ENCODE measurements around the gene SH3GL2.
A peak's percentile ranks its signal among the peaks of the same experiment; 100 is the strongest.
"Not testable (repeated sequence)": the region's sequence is repeated elsewhere in the genome, so short reads cannot be mapped to it uniquely, and the experiment has no call there.

SH3GL2 gene

GRCh38 chr9:17760250-17760649, 181.4 kb downstream of the SH3GL2 start:
- DNase-seq, result no peak

GRCh38 chr9:17761984-17762676, 183.3 kb downstream of the SH3GL2 start:
- DNase-seq, result no peak

GRCh38 chr9:17764306-17764705, 185.4 kb downstream of the SH3GL2 start:
- DNase-seq, result no peak

- not testable (repeated sequence) for DNase-seq
These were observed 186.3 kb downstream of the SH3GL2 start for GRCh38 chr9:17765131-17765530.

DNA sequence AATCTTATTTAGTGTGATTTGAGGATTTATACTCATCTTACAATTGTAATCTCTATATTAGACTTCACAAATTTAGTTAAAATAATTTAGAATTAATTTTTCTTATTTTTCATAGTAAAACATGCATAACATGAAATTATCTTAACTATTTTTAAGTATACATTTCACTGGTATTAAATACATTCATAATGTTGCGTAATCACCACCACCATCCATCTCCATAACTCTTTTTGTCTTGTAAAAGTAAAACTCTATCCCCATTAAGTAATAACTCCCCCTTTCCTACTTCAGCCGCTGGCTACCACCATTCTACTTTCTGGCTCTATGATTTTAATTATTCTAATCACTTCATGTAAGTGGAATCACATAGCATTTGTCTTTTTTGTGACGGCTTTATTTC, 193.4 kb downstream of the SH3GL2 start:
- no peak for DNase-seq

GRCh38 chr9:17775656-17776055, 196.8 kb downstream of the SH3GL2 start:
- DNase-seq, result no peak

DNA sequence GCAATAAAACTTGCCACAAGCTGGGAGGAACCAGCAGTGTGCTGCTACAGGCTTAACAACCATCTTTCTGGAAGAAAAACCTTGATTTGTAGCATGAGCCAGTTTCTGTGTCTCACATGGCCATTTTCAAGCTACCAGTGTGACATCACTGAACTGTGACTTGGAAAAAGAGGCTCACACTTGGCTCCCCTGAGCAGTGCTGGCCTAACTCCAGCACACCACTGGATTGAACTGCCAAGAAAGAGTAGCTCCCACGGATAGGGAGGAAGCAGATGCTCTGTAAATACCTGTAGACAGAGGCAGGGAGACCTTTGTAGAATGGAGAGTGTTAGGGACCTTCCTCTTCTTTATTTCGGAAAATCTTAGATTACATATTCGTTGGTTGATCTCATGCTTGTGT, 197.9 kb downstream of the SH3GL2 start:
- DNase-seq, result no peak

DNA sequence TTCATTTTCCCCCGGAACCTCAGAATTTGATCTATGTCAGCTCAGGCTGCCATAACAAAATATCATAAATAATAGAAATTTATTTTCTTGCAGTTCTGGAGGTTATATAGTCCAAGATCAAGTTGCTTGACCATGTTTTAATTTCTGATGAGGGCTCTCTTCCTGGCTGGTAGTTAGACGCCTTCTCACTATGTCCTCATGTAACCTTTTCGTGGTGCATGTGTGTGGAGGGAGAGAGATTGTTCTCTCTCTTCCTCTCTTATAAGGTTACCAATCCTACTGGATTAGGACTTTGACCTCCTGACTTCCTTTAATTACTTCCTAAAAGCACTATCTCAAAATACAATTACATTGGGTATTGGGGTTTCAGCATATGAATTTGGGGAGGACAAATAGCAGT, 198.6 kb downstream of the SH3GL2 start:
- DNase-seq, result no peak

DNA sequence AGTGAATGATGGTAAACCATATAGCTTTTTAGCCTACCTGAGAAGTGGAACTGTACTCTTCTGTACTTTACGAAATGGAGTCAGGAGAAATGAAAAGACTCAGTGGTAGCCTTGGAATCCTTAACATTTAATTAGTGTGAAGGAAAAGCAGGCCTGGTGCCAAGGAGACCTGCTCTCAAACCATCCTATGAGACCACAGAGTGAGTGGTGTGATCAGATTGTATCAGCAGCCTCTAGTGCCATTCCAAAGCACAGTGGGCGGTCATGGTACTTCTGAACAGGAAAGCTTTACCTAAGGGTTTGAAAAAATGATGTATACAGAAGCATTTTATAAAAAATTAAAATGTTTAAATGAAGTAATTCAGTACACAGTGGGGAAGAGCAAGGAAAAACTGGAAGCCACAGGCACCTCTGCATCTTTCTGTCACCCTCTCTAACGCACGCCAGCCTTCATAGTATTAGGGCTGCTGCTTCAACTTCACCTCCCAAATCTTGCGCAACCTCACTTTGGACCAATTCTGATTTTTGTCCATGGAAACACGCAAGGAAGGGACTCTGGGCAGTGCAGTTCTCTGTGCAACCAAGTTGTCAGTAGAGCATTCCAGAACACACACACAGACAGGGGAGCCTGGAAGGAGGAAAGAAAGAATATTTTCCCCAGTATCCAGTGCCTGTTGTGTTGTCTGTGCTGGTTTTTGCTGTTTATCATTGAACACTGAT, 203.7 kb downstream of the SH3GL2 start:
- DNase-seq, result no peak

DNA sequence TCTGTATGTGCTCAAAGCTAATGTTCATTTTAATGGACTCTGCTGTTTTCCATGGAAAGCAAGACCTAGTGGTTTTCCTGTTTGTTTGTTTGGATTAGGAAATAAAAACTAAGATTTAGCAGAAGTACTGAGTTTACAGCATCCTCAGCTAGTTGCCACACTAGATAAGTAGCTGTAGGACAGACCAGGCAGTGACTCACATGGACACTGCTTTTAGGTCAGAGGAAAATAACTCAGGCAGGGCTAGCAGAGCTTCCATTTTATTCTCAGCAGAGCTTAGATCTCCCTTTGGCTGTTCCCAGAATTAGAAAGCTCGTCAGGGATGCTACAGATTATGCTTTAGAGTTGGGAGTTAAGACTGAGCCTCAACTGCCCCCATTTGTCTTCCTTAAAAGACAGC, 204.4 kb downstream of the SH3GL2 start:
- DNase-seq, result no peak

GRCh38 chr9:17789316-17789715, 210.4 kb downstream of the SH3GL2 start:
- no peak for DNase-seq

DNA sequence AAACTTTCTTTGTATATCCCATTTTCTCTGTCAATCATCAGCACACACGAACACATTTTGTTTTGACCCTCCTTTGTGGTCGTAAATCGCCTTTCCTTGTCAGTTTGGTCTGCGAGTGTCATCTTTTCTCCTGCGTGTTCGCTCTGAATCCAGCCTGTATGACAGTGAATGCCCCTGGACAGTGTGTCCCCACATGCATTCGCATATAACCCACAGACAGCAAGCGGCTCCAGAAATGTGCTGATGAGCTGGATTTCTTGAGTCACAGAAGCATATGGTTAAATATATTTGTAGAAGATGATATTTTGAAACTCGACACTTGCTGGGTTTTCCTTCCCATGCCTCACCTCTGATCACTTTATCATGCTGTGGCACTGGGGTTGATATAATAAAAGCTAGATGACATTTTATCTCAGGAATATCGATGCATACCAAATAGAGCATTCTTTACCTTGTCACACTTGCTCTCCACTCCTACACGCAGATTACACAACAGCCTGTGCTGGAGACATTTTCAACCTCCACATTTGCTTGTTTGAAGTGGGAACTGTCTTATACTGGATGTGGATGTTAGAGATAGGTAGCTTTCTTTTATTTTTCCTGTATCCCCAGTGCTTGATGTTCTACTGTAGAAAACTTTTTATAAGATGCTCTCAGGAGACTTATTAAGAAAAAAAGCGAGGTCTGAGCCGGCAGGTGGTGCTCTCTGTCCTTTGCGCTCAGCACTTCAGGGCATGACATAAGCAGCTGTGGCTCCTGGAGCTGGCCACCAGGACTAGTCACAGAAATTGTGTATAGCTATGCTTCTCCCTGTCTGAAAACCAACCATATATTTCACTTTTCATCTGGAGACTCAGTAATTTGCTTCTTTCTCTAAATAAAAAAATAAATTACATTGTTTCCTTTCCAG, 215.1 kb downstream of the SH3GL2 start:
- DNase-seq, result no peak

- DNase-seq, result no peak
These were observed 216.9 kb downstream of the SH3GL2 start for GRCh38 chr9:17795744-17796143.

DNA sequence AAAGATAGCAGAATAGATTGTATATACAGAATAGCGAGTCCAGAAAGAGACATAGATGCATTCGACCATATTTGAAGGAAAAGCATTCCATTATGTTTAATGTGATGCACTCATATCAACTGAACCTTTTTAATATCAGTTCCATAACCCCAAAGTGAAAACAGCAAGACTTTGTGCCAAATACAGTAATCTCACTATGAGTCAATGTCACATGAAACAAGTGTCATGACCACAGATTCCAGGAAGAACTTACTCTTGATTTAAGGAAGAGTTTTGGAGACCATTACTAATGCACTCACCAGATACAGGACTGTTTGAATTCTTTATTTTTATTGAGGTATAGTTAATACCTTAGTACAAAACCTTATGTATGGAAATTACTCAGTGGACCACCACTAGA, 220.5 kb downstream of the SH3GL2 start:
- no peak for DNase-seq

DNA sequence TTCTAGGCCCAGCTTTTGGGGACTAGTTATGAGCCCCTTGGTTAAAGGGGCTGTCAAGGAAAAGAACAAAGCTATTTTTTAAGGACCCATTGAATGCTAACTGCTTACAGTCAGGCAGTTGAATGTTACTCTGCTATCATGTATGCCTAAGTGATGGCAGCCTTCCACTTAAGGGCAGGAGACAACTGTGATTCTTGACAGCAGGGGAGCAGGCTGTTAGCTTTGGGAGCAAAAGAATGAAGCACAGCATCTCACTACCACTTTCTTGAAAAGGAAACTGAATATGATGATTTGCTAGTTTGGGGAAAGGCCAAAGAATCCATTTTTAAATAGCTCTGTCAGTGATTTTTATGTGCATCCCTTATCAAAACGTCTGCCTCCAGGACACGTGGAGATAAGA, 221.6 kb downstream of the SH3GL2 start:
- no peak for DNase-seq

DNA sequence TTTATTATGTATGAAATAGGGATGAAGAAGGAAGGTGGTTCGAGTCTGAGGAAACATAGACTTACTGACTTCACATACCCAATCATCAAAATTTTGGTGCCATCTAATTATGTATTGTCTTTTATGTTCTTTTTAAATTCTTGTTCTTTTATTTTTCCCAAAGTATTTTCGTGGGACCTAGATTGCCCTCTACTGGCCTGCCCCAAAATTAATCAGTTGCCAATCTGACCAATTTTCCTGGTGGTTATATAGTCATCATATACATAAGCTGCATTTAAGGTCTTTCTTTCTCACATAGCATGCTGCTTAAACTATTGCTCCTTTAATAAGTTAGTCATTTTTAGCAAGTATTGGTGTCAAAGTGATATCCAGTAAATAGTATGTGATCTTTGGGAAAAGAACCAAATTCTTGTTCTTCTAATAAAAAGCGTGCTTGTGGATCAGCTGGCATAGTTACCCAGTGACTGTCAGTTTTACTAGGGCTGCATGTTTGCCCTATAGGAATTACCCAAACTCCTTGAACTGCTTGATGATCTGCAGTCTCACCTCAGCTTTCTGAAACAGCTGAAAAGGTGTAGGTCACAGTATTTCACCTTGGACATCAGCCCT, 223.5 kb downstream of the SH3GL2 start:
- DNase-seq, result peak; percentile 4

DNA sequence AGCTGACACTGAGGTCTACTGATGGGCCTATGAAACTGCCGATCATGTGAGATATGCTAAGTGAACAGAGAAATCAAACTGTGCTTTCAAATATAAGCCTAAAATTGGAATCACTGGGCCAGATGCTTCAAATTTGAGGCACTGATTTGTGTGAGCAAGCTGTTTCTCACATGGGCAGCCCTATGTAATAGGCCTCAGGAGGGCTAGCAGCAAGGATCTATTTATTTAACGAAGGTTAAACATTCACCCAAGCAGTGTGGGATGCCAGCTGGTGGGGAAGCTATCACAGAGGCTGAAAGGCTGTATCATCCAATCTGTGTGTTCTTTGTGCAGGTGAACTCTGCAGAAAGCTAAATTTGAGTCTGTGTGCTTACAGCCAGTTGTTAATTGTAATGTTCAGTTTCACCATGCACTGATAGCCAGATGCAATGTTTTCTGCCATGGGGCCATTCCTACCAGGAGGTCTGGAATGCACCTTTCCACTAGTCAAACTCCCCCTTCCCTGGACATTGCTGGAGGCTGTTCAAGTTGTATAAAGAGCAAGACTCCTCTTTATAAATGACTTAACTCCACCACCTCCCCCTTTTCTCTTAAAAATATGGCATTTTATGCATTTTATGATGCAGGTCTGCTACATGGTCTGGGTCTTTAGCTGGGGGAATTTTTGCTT, 228.9 kb downstream of the SH3GL2 start:
- no peak for DNase-seq

GRCh38 chr9:17810317-17810716, 231.5 kb downstream of the SH3GL2 start:
- DNase-seq, result no peak

GRCh38 chr9:17810728-17811571, 232.1 kb downstream of the SH3GL2 start:
- peak; percentile 63 for DNase-seq

- DNase-seq, result no peak
These were observed 234.9 kb downstream of the SH3GL2 start for GRCh38 chr9:17813798-17814197.

DNA sequence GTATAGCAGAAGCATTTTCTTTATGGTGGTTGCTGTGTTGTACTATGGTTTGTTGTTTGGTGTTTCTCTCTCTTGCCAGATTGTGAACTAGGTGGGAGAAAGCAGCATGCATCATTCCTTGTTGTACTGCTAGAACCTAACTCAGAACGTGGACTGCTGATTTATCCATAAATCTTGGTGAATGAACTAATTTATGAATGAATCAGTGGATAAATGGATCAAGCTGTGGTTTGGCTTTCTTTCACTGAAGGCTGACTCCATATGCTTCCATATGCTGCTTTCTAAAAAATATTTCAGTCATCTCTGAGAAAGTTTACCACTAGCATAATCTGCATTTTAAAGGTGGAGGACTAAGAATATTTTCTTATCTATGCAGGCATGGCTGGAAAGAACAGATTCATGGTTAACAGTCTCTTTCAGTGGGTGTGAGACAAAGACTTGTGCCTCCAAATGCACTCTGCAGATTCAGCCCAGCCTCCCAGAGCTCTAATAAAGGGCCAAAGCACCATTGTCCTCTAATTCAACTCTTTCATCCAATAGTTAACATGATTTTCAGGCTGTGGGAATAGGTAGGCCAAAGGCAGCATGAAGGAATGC, 237.7 kb downstream of the SH3GL2 start:
- no peak for DNase-seq
